ENCODE measurements around the gene INMT.

GRCh38 chr7:30708983-30709382 lies 43.0 kb upstream of the INMT start:
- no peak for TF ChIP-seq EZH2 (IDR thresholded peaks at IDR 0.05; ENCODE audit: insufficient read depth, poor library complexity, severe bottlenecking)
- TF ChIP-seq EZH2phosphoT487 (IDR thresholded peaks at IDR 0.05; ENCODE audit: insufficient read depth, low read depth): no peak

Measured in GM23248 (cell line).